Measurements from ENCODE around the gene ZNF440. TPM values are rescaled to one million over a fixed set of nuclear protein-coding genes. Genes with fewer than 3 reads are reported as not detected.
"Not testable (repeated sequence)": the region's sequence is repeated elsewhere in the genome, so short reads cannot be mapped to it uniquely, and the experiment has no call there.

Gene ZNF440
- total RNA-seq, 2 donors from 2014 or later: 10.2 to 11.2 TPM

- Mint-ChIP-seq H3K27me3 (ENCODE audit: low read depth) (no peaks in the 10 kb centered on the region), H3K4me3 (peak overlapping the region; percentile 89 to 97), H3K4me1 (ENCODE audit: low read depth) (peaks cover 11% of the 10 kb centered on the region), H3K36me3 (ENCODE audit: insufficient read depth in 2 of 2) (peaks cover 3 to 4% of the 10 kb centered on the region in 2 donors), H3K27ac (no peak overlapping the region), H3K9me3 (peaks cover 2 to 5% of the 10 kb centered on the region in 2 donors)
- ATAC-seq (replicated peaks in 1 of 2): peak; percentile 61 to 73
- DNase-seq: peak; percentile 83 to 85
Measured at GRCh38 chr19:11797491-11797890, 16.6 kb upstream of the ZNF440 start.

GRCh38 chr19:11798391-11799330 is 15.4 kb upstream of the ZNF440 start, which contains the start of gene ZNF491:
Gene ZNF491 (plus strand): TSS chr19:11798523. CDS start chr19:11805954, 7,431 bp downstream.
- no peaks in the 10 kb centered on the region for H3K27me3 Mint-ChIP-seq (ENCODE audit: low read depth)
- ATAC-seq (replicated peaks in 1 of 2) (peak; percentile 99), DNase-seq (peak; percentile 86 to 93)
- no peak within 1 kb of the TSS for H3K27ac Mint-ChIP-seq
- peaks cover 6% of the 10 kb centered on the region in 2 donors for H3K9me3 Mint-ChIP-seq
- peaks cover 11% of the 10 kb centered on the region for H3K4me1 Mint-ChIP-seq (ENCODE audit: low read depth)
- peak within 1 kb of the TSS; percentile 89 to 97 for H3K4me3 Mint-ChIP-seq
- H3K36me3 Mint-ChIP-seq (ENCODE audit: insufficient read depth in 2 of 2): peaks cover 5 to 9% of the 10 kb centered on the region in 2 donors

GRCh38 chr19:11806354-11807098 is 7.5 kb upstream of the ZNF440 start:
- Mint-ChIP-seq H3K4me1 (ENCODE audit: low read depth) (no peaks in the 10 kb centered on the region), H3K4me3 (no peak overlapping the region), H3K36me3 (ENCODE audit: insufficient read depth in 2 of 2) (peaks cover 22 to 41% of the 10 kb centered on the region in 2 donors), H3K27ac (no peak overlapping the region), H3K27me3 (ENCODE audit: low read depth) (no peaks in the 10 kb centered on the region), H3K9me3 (peaks cover 15 to 32% of the 10 kb centered on the region in 2 donors)
- no peak for DNase-seq
- ATAC-seq (replicated peaks in 1 of 2): no peak

- DNase-seq (no peak), ATAC-seq (replicated peaks in 1 of 2) (no peak)
- H3K36me3 Mint-ChIP-seq (ENCODE audit: insufficient read depth in 2 of 2): peaks cover 22 to 41% of the 10 kb centered on the region in 2 donors
- peaks cover 15 to 32% of the 10 kb centered on the region in 2 donors for H3K9me3 Mint-ChIP-seq
- H3K4me1 Mint-ChIP-seq (ENCODE audit: low read depth): no peaks in the 10 kb centered on the region
- no peak overlapping the region for H3K4me3 Mint-ChIP-seq
- no peak overlapping the region for H3K27ac Mint-ChIP-seq
- H3K27me3 Mint-ChIP-seq (ENCODE audit: low read depth): no peaks in the 10 kb centered on the region
Measured at GRCh38 chr19:11807099-11807380, 7.0 kb upstream of the ZNF440 start.

- ATAC-seq (replicated peaks in 1 of 2): peak; percentile 32 to 42
- H3K36me3 Mint-ChIP-seq (ENCODE audit: insufficient read depth in 2 of 2): peaks cover 9 to 11% of the 10 kb centered on the region in 2 donors
- peaks cover 3 to 16% of the 10 kb centered on the region in 2 donors for H3K9me3 Mint-ChIP-seq
- peak overlapping the region; percentile 83 to 91 for H3K4me3 Mint-ChIP-seq
- peaks cover 25% of the 10 kb centered on the region for H3K4me1 Mint-ChIP-seq (ENCODE audit: low read depth)
- H3K27ac Mint-ChIP-seq: no peak overlapping the region
- no peaks in the 10 kb centered on the region for H3K27me3 Mint-ChIP-seq (ENCODE audit: low read depth)
- no peak for DNase-seq
Measured at GRCh38 chr19:11813703-11814028, 407 bp upstream of the ZNF440 start.

- Mint-ChIP-seq H3K27me3 (ENCODE audit: low read depth) (no peaks in the 10 kb centered on the region), H3K4me3 (peak overlapping the region; percentile 83 to 91), H3K27ac (no peak overlapping the region), H3K4me1 (ENCODE audit: low read depth) (peaks cover 25% of the 10 kb centered on the region), H3K9me3 (peaks cover 0 to 14% of the 10 kb centered on the region in 2 donors), H3K36me3 (ENCODE audit: insufficient read depth in 2 of 2) (peaks cover 9 to 10% of the 10 kb centered on the region in 2 donors)
- ATAC-seq (replicated peaks in 1 of 2) (no peak), DNase-seq (no peak)
Measured at GRCh38 chr19:11814700-11815035, 595 bp downstream of the ZNF440 start.

- DNase-seq: peak in 1 of 2 donors; percentile 13
- H3K36me3 Mint-ChIP-seq (ENCODE audit: insufficient read depth in 2 of 2): peaks cover 18 to 49% of the 10 kb centered on the region in 2 donors
- peaks cover 6 to 19% of the 10 kb centered on the region in 2 donors for H3K9me3 Mint-ChIP-seq
Measured at GRCh38 chr19:11821474-11822109, 7.5 kb downstream of the ZNF440 start.

GRCh38 chr19:11828957-11829876 is 15.1 kb downstream of the ZNF440 start:
- H3K9me3 Mint-ChIP-seq: peaks cover 28 to 34% of the 10 kb centered on the region in 2 donors
- not testable (repeated sequence) for H3K27ac Mint-ChIP-seq; DNase-seq; H3K27me3 Mint-ChIP-seq (ENCODE audit: low read depth); H3K4me3 Mint-ChIP-seq
- peaks cover 37 to 79% of the 10 kb centered on the region in 2 donors for H3K36me3 Mint-ChIP-seq (ENCODE audit: insufficient read depth in 2 of 2)
- peaks cover 14% of the 10 kb centered on the region for H3K4me1 Mint-ChIP-seq (ENCODE audit: low read depth)
- peak in 1 of 2 donors; percentile 22 for ATAC-seq (replicated peaks in 1 of 2)

More at GRCh38 chr19:11821474-11822109, 7.5 kb downstream of the ZNF440 start:
- no peaks in the 10 kb centered on the region for H3K27me3 Mint-ChIP-seq (ENCODE audit: low read depth)
- no peak overlapping the region for H3K4me3 Mint-ChIP-seq
- H3K4me1 Mint-ChIP-seq (ENCODE audit: low read depth): peaks cover 9% of the 10 kb centered on the region
- no peak overlapping the region for H3K27ac Mint-ChIP-seq
- peak; percentile 56 to 70 for ATAC-seq (replicated peaks in 1 of 2)

- Mint-ChIP-seq H3K9me3 (peaks cover 30 to 35% of the 10 kb centered on the region in 2 donors), H3K4me1 (ENCODE audit: low read depth) (peaks cover 14% of the 10 kb centered on the region), H3K4me3 (no peak overlapping the region), H3K27ac (no peak overlapping the region), H3K27me3 (ENCODE audit: low read depth) (no peaks in the 10 kb centered on the region), H3K36me3 (ENCODE audit: insufficient read depth in 2 of 2) (peaks cover 38 to 78% of the 10 kb centered on the region in 2 donors)
- no peak for DNase-seq
- no peak for ATAC-seq (replicated peaks in 1 of 2)
Measured at GRCh38 chr19:11832253-11832912, 18.3 kb downstream of the ZNF440 start.

- Mint-ChIP-seq H3K36me3 (ENCODE audit: insufficient read depth in 2 of 2) (peaks cover 37 to 68% of the 10 kb centered on the region in 2 donors), H3K9me3 (peaks cover 26 to 35% of the 10 kb centered on the region in 2 donors), H3K27me3 (ENCODE audit: low read depth) (no peaks in the 10 kb centered on the region), H3K4me1 (ENCODE audit: low read depth) (peaks cover 14% of the 10 kb centered on the region), H3K27ac (no peak overlapping the region), H3K4me3 (no peak overlapping the region)
- ATAC-seq (replicated peaks in 1 of 2) (no peak), DNase-seq (no peak)
Measured at GRCh38 chr19:11833541-11833940, 19.5 kb downstream of the ZNF440 start.

GRCh38 chr19:11835626-11836066 is 21.6 kb downstream of the ZNF440 start:
- peaks cover 23 to 48% of the 10 kb centered on the region in 2 donors for H3K36me3 Mint-ChIP-seq (ENCODE audit: insufficient read depth in 2 of 2)
- not testable (repeated sequence) for H3K4me1 Mint-ChIP-seq (ENCODE audit: low read depth); DNase-seq; H3K4me3 Mint-ChIP-seq; ATAC-seq (replicated peaks in 1 of 2); H3K27ac Mint-ChIP-seq; H3K27me3 Mint-ChIP-seq (ENCODE audit: low read depth)
- H3K9me3 Mint-ChIP-seq: peaks cover 19 to 28% of the 10 kb centered on the region in 2 donors
